ENCODE results near the gene TEDC2.

Gene TEDC2

DNA sequence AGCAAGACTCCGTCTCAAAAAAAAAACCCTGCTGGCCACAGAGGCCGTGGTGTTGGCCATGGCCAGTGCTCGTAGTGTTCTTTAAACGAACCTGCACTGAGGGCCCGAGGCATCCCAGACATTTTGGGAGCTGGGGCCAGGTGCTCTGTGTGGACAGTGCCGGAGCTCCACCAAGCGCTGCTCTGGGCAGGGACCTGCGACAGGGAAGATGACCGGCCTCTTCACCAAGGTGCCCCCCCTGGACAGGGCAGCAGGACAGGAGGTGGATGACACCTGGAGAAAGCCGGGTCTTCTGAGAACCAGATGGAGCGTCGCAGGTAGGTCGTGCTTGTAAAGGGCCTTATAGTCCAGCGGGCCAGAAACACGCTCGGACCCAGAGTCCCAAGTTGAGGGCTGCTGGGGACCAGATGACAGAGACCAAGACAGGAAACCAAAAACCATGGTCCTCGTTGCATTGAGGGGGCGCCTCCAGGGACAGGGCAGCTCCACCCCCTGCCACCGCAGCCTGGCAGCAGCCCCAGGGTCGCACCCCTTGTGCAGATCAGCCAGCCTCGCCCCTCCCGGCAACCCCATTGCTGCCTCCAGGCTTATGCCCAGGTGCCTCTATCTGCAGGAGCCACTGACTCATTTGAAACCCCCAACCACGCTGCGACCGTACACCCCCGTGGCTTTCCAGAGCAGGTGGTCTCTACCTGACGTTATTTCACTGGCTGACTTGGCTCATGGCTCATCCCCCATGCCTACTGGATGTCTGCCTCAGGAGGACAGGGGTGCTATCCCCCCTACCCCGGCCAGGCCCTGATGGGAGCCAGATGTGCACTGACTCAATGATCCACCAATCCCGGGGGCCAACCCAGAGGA lies 7.0 kb downstream of the TEDC2 start:
- DNase-seq (ENCODE audit: low spot score), result no peak

DNA sequence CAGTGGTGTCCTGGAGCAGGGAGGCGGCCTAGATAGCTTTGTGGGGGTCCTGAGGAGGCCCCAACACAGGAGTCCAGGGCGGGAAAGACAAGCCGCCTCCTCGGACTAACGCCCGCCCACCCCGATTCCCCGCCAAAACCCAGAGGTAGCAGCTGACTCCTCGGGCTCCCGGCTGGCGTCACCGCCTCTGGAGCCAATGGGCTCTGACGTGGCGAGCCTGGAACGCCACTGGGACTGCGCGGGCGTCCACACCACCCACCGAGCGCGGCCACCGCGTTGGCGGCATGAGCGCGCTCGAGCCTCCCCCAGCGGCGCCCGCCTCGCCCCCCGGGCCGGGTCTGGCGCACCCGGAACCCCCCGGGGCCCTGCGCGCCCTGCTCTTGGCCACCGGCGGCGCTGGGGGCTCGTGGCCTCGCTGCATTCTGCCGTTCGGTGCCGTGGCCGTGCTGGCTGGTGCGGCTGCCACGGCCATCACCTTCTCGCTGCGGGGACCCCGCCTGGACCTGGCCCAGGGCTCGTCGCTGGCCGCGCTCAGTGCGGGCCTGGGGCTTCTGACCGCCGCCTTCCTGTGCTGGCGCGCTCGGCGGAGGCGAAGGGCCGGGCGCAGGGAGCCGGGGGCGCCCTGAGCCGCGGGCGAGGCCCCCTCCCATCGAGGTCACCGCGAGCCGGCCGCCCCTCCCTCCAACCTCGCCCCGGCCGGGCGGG lies 7.8 kb downstream of the TEDC2 start:
- DNase-seq (ENCODE audit: low spot score), result peak; percentile 69

DNA sequence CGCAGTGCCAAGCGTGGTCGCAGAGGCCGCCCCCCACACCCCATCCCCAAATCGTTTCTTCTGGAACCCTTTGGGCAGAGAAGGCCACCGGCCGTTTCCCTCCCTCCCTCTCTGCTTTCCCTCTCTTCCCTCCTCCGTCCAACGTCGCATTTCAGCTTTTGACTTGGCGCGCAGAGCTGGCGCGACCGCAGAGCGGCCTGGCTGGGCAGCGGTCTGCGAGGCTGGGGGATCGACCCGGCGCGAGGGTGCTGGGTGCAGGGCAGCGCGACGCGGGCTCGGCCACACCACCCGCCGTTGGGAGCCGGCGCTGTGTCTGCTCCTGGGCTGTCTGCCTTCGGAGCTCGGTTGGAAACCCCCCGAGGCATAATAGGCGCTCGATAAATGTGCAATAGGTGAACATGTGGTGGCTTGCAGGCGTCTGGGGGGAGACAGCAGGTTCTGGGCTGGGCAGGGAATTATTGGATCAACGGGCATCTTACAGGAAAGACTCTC lies 8.4 kb downstream of the TEDC2 start:
- DNase-seq (ENCODE audit: low spot score), result no peak

DNA sequence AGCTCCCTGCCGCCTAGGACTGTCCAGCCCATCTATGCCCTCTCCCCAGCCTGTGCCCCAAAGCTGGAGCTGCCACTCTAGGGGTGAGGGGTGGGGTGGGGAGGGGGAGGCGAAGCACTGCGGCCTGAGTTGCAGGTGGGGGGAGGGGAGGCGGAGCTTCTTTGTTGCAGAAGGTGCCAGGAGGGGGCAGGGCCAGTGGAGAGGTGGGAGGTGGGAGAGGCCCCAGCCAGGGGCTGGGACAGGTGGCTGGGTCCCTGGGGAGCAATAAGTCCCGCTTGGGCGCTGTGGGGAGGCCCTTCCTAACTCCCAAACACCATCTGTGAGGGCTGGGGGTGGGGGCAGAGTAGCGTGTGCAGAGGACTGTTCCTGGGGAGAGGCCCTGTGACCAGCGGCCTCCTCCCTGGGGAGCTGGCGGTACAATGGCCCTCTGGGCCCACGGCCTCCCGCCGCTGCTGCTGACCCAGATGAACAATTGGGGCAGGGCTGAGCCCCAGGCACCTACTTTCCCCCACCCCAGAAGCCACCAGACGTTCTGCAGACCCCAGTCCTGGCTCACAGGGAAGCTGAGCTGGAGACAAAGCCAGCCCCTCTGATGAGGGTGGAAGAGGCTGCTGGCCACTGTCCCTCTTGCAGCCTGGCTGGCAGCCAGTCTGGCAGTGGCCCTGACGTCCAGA lies 9.0 kb downstream of the TEDC2 start:
- DNase-seq (ENCODE audit: low spot score), result no peak

DNA sequence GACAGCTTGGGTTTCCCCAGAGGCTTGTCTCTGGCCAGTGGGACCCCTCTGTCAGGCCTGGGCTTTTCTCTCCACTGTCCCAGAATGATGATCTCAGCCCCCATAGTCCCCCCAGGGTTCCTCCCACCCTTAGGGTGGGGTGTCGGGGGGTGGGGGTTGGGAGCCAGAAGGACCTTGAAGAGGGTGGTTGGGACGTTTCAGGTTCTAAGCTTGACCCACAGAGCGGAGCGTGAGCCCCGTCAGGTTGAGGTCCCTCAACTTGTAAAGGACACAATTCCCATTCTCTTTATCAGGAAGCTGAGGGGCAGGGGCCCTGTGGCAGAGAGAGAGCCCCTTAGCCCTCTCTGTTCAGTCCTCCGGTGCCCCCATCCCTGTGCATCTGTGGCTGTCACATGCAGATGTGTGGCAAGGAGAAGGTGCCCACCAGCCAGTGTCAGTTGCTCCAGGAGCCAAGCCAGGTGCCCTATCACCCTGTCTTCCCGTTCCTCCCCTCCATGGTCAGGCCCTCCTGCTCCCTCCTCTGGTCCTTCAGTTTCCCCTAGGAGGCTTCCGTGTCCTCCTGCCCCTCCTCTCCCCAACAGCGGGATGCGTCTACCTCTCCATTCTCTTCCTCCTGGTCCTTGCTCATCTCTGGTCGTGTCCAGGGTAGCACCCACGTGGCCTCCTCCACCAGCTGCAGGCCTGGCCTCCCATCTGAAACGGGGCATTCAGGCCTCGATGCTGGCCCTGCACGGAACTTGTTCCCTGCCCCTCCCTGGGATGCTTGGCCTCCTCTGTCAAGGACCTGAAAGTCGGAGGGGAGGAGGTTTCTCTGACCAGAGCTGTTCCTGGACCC lies 9.7 kb downstream of the TEDC2 start:
- no peak for DNase-seq (ENCODE audit: low spot score)

DNA sequence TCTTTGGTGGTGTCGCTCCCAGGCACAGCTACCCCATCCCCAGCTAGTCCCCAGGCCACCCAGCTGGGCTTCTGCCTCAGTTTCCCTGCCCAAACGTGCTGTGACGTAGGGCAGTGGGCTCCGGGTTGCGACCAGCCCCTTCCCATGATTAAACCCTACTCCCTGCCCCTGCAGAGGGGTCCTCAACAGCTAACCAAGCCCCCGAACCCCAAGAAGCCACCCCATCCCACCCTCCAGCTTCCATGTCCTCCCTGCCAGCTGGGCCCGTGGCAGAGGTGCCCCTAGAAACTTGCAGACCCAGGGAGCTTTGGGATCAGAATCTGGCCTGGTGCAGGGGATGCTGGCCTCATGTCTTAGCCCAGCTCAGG lies 10.3 kb downstream of the TEDC2 start:
- DNase-seq (ENCODE audit: low spot score), result no peak

DNA sequence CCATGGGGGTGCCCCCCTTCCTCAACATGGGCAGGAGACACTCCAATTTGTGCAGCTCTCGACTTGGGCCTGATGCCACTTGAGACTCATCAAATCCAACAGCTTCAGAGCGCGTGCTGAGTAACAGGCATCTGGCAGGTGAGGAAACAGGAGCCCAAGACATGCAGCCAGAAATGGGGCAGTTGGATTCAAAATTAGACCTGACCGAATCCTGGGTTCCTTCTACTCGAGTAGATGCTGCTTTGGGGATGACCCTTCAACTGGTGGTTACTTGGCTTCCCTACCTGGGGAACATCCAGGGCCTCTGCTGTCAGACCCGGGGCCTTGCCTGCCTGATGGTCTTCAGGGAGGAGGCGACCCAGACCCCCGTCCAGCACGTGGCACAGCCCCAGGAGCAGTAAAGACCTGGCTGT lies 10.7 kb downstream of the TEDC2 start:
- DNase-seq (ENCODE audit: low spot score), result no peak

DNA sequence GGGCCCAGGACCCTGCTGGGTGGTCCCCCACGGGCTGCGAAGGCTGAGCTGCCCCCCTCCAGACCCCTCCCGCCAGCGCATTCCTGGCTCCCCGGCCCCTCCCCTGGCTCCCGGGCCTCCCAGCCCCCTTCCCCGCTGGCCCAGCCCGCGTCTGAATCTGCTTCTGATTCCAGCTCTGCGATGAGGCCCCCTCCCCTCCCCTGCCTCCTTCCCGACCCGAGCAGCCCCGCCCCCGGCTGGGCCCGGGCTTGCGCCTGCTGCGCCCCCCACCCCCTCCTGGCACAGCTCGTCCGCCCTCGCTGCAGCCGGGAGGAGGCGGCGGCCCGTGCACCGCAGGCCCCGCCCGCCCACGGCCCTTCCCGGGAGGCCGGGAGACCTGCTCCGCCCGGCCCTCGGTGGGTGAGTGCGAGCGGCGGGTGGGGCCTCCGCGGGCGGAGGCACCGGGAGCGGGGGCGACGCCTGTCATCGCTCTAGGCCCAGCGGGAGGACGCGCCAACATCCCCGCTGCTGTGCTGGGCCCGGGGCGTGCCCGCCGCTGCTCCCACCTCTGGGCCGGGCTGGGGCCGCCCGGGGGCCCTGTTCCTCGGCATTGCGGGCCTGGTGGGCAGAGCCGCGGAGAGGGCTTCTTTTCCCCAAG lies 11.2 kb downstream of the TEDC2 start, which contains the start of gene NTN3:
Gene NTN3, plus strand, starts transcription at position 282 of the 637 bp plus-strand sequence. CDS start 405 bp downstream, outside the sequence.
- no peak for DNase-seq (ENCODE audit: low spot score)

DNA sequence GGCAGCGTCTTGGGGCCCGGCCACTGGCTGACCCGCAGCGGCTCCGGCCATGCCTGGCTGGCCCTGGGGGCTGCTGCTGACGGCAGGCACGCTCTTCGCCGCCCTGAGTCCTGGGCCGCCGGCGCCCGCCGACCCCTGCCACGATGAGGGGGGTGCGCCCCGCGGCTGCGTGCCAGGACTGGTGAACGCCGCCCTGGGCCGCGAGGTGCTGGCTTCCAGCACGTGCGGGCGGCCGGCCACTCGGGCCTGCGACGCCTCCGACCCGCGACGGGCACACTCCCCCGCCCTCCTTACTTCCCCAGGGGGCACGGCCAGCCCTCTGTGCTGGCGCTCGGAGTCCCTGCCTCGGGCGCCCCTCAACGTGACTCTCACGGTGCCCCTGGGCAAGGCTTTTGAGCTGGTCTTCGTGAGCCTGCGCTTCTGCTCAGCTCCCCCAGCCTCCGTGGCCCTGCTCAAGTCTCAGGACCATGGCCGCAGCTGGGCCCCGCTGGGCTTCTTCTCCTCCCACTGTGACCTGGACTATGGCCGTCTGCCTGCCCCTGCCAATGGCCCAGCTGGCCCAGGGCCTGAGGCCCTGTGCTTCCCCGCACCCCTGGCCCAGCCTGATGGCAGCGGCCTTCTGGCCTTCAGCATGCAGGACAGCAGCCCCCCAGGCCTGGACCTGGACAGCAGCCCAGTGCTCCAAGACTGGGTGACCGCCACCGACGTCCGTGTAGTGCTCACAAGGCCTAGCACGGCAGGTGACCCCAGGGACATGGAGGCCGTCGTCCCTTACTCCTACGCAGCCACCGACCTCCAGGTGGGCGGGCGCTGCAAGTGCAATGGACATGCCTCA lies 12.0 kb downstream of the TEDC2 start:
- no peak for DNase-seq (ENCODE audit: low spot score)

DNA sequence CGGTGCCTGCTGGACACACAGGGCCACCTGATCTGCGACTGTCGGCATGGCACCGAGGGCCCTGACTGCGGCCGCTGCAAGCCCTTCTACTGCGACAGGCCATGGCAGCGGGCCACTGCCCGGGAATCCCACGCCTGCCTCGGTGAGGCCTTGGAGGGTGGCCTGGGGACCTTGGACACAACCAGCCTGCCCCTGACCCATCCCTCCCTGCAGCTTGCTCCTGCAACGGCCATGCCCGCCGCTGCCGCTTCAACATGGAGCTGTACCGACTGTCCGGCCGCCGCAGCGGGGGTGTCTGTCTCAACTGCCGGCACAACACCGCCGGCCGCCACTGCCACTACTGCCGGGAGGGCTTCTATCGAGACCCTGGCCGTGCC lies 12.6 kb downstream of the TEDC2 start:
- no peak for DNase-seq (ENCODE audit: low spot score)

DNA sequence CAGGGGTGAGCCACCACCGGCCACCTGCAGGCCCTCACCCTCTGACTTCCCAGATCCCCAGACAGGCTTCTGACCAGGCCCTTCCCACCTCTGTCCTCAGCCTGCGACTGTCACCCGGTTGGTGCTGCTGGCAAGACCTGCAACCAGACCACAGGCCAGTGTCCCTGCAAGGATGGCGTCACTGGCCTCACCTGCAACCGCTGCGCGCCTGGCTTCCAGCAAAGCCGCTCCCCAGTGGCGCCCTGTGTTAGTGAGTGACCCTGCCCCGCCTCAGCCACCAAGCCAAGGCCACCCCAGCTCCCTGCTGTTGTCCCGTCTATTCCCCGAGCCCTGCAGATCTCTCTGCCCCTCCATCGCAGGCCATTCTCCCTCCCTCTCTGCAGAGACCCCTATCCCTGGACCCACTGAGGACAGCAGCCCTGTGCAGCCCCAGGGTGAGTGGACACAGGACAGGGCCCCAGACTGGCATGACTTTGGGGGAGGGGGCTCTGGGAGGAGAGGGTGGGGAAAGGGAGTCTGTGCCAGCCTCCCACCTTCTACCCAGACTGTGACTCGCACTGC lies 13.1 kb downstream of the TEDC2 start:
- no peak for DNase-seq (ENCODE audit: low spot score)

DNA sequence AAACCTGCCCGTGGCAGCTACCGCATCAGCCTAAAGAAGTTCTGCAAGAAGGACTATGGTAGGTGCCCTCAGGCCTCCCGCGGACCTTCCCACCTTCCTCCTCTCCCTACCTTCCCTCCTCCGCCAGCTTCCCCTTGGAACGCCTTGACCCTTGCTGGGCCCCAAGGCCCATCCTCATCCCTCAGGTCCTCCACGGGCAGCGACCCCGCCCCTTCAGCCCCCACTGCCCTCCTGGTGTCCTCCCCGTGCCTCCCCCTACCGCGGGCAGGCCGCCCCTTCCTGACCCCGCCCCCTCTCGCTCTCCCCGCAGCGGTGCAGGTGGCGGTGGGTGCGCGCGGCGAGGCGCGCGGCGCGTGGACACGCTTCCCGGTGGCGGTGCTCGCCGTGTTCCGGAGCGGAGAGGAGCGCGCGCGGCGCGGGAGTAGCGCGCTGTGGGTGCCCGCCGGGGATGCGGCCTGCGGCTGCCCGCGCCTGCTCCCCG lies 13.6 kb downstream of the TEDC2 start:
- no peak for DNase-seq (ENCODE audit: low spot score)

DNA sequence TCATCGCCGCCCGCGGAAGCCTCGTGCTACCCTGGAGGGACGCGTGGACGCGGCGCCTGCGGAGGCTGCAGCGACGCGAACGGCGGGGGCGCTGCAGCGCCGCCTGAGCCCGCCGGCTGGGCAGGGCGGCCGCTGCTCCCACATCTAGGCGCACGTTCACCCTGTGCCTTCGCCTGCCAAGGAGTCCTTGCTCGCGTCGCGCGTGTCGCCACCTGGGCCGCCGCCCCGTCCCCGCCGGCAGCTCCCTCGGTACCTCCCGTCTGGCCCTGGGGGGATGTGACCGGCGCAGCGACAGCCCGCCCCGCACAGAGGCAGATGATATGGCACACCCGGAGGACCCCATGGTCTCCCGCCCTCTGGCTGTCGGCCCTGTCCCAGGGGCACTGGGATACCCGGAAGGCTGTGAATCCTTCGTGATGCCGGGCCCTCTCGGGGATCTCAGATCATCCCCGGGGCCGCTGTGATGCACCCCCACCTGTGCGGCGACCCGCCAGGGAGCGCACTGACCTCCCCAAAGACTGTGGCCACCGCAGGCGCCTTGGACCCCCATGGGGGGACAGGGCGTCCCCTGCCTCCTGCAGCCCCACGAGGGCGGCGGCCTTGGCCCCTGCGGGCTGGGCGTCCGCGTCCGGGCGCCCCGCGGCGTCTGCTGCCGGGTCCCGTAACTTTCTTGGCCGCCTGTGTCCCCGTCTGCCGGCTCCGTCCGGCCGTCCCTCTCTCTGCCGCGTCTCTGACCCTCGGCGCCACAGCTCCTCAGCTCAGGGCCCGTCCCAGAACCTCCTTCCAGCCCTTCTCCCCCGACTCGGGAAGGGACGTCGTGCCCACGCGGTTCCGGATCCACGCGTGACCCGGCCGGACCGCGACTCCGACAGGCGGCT lies 14.3 kb downstream of the TEDC2 start:
- no peak for DNase-seq (ENCODE audit: low spot score)

DNA sequence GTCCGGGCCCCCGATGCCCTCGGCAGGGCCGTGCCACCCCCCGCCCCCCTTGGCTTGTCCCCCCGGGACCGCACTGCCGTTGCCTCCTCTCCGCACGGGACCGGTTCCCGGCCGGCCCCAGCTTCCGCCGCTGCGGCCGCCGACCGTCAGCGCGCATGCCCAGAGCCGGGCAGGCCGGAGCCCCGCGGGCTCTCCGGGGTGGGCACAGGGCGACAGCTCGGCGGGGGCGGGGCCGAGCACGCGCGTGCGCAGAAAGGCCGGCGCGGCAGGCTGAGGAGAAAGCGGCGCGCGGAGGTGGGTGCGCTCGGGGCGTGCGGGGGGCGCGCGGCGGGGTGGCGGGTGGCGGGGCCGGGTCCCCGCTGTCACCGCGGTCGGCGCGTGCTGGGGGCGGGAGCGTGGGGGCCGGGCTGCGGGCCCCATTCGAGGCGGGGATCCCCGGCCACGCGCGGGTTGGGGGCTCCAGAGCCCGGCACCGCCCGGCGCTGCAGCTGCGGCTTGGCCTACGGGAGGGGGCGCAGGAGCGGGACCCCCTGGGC lies 15.0 kb downstream of the TEDC2 start, which contains the start of gene TBC1D24:
Gene TBC1D24, plus strand, starts transcription at position 251 of the 536 bp plus-strand sequence. CDS start 21,022 bp downstream, outside the sequence.
- peak; percentile 87 for DNase-seq (ENCODE audit: low spot score)

DNA sequence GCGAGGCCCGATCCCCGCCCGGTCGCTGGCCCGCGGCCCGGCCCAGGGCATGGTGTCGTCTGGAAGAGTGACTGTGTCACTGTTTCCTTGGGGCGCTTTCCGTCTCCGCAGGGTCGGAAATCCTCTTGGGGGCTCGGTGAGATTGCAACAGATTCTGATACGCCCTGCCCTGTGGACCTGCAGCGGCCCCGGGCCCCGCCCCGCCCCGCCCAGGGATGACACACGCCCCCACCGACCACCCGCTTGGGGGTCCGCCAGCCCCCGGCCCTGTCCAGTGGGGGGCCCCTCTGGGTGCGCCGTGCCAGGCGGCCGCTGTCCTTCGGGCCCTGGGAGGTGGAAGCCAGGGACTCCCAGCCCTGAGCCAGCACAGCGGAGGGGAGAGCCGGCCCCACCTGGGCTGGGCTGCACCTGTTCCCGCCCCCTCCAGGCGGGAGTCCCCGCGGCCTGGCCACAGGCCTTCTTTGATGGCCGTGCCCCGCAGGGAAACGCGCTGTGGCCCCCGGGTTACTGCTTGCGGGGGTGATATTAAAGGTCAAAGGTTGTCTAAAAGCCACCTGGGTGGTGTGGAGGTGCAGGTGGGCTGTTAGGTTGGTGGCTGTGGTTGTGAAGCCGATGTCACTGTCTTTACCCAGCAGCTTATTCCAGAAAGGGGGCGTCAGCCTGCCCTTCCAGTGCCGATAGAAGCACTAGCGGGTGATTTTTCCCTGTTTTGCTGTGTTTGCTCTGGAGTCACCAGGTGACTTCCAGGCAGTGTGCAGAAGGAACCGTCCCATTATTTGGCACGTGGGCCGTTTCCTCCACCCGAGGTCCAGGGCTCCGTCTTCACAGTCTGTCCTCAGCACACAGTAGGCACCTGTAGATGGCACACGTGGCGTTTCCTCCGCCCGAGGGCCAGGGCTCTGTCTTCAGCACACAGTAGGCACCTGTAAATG lies 15.8 kb downstream of the TEDC2 start:
- DNase-seq (ENCODE audit: low spot score), result no peak

DNA sequence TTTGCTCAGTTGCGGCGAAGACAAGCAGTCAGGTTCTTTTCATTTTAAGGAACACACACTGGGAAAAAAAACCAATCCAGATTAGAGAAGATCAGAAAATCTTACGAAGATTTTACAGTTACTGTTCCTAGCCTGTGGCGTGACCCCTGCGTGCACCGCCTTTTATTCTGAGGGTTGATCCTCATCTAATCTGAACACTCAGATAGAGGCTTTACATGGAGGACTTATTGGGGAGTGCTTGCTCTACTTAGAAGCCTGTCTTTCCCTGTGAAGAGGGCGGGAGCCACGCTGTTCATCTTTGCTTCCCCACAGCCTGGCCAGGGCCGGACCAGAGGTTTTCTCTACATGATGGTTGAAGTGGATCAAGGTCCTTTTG lies 16.4 kb downstream of the TEDC2 start:
- no peak for DNase-seq (ENCODE audit: low spot score)

DNA sequence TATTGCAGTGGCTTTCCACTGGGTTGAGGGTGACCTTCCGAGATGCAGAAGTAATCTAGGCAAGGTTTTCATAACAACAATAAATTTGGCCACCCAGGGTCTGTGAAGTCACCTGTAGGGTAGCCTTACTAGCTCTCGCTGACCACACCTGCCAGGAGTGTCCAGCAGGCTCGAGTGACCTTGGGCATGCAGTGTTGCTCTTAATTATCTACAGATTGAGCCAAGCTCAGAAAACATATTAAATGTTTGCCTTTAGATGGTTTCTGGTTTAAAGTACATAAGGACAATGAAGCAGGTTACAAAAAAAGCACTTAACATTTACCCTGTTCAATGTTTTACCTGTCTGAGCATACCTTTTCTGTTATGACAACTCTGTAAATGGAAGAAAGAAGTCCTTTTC lies 16.8 kb downstream of the TEDC2 start:
- no peak for DNase-seq (ENCODE audit: low spot score)
